ENCODE measurements around the gene SASS6. TPM values are rescaled to one million over a fixed set of nuclear protein-coding genes. Genes with fewer than 3 reads are reported as not detected.

SASS6 gene
- total and polyA plus RNA-seq, 9 of the 15 experiments (the other 6 are each of a cell fraction or from before 2014, with no cell fraction given): 11.6 to 34.1 (median 18.0) TPM

DNA sequence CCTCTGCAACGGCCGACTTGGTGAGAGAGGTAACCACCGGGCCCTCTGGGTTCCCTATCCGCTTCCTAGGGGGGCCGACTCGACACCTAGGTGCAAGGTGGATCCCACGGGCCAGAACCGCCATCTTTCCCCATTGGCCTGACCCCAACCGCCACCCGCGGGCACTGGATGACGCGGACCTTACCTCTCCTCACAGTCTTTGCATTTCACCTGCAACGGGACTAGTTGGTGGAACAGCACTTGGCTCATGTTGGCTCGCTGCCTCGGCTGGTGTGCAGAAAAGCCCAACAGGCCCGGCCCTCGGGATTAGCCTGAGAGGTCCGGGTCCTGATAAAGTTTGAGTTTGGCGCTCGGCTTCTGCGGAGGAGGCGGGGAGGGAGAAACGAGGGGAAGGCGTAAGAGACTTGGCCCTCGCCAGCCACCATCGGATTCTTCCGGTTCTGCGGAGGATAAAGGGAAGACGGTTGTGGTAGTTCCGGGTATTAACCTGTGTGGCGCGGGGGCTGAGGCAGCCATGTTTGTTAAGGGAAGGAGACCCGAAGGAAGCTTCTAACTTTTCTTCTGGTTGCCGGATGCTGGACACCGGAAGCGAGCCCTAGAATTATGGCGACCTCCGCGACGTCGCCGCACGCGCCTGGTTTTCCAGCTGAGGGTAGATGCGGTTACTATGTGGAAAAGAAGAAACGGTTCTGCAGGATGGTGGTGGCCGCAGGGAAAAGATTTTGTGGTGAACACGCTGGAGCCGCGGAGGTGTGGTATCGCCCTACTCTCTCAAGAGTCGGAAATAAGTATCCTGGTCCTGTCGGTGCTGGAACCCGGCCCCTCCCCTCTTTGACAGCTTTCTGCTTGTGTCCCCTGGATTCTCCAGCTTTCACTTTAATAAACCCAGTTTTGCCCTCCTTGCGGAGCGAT, at the start of gene SASS6, which contains the start of gene TRMT13 (continued):
- no peak for TF ChIP-seq COPS2 (conservative IDR thresholded peaks at IDR 0.05)
- peak; percentile 77 for TF ChIP-seq NFIC (IDR thresholded peaks at IDR 0.05)
- TF ChIP-seq TAL1 (IDR thresholded peaks at IDR 0.05): peak; percentile 3; the same call in 1 of the 2 replicates
- no peak for TF ChIP-seq NUFIP1 (IDR thresholded peaks at IDR 0.05; ENCODE audit: partially characterized antibody)
- peak; percentile 81 for TF ChIP-seq KDM5B (IDR thresholded peaks at IDR 0.05; ENCODE audit: insufficient replicate concordance, low read depth, low read length)
- TF ChIP-seq SNIP1 (IDR thresholded peaks at IDR 0.05; ENCODE audit: low read depth): no peak
- no peak for TF ChIP-seq ZNF253 (CRISPR knock-in tag; conservative IDR thresholded peaks at IDR 0.05)
- TF ChIP-seq FOXA1 (IDR thresholded peaks at IDR 0.05; ENCODE audit: borderline replicate concordance): no peak
- TF ChIP-seq CCNT2 (IDR thresholded peaks at IDR 0.05; ENCODE audit: borderline replicate concordance, extremely low read depth, insufficient read length, low read depth, low read length): no peak
- peak; percentile 83; the same call in 1 of the 2 replicates for TF ChIP-seq CC2D1A (IDR thresholded peaks at IDR 0.05)
- TF ChIP-seq, protein P1, sequence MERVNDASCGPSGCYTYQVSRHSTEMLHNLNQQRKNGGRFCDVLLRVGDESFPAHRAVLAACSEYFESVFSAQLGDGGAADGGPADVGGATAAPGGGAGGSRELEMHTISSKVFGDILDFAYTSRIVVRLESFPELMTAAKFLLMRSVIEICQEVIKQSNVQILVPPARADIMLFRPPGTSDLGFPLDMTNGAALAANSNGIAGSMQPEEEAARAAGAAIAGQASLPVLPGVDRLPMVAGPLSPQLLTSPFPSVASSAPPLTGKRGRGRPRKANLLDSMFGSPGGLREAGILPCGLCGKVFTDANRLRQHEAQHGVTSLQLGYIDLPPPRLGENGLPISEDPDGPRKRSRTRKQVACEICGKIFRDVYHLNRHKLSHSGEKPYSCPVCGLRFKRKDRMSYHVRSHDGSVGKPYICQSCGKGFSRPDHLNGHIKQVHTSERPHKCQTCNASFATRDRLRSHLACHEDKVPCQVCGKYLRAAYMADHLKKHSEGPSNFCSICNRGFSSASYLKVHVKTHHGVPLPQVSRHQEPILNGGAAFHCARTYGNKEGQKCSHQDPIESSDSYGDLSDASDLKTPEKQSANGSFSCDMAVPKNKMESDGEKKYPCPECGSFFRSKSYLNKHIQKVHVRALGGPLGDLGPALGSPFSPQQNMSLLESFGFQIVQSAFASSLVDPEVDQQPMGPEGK (CRISPR knock-in tag; IDR thresholded peaks at IDR 0.05; ENCODE audit: borderline replicate concordance): no peak
- TF ChIP-seq, protein P2, sequence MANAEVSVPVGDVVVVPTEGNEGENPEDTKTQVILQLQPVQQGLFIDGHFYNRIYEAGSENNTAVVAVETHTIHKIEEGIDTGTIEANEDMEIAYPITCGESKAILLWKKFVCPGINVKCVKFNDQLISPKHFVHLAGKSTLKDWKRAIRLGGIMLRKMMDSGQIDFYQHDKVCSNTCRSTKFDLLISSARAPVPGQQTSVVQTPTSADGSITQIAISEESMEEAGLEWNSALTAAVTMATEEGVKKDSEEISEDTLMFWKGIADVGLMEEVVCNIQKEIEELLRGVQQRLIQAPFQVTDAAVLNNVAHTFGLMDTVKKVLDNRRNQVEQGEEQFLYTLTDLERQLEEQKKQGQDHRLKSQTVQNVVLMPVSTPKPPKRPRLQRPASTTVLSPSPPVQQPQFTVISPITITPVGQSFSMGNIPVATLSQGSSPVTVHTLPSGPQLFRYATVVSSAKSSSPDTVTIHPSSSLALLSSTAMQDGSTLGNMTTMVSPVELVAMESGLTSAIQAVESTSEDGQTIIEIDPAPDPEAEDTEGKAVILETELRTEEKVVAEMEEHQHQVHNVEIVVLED (CRISPR knock-in tag; IDR thresholded peaks at IDR 0.05): no peak
- peak; percentile 93 for TF ChIP-seq TOE1 (IDR thresholded peaks at IDR 0.05; ENCODE audit: borderline replicate concordance)
- TF ChIP-seq TOE1 (CRISPR knock-in tag; IDR thresholded peaks at IDR 0.05; ENCODE audit: borderline replicate concordance, low read depth): no peak
- TF ChIP-seq HDAC8 (tag; IDR thresholded peaks at IDR 0.05): no peak; the same call in 1 of the 2 replicates
- TF ChIP-seq, protein P3, sequence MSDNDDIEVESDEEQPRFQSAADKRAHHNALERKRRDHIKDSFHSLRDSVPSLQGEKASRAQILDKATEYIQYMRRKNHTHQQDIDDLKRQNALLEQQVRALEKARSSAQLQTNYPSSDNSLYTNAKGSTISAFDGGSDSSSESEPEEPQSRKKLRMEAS (CRISPR knock-in tag; IDR thresholded peaks at IDR 0.05): peak; percentile 90
- peak; percentile 80 for TF ChIP-seq CREB1 (IDR thresholded peaks at IDR 0.05)
- TF ChIP-seq CREB1 (CRISPR knock-in tag; IDR thresholded peaks at IDR 0.05): peak; percentile 77
- peak; percentile 59 to 86; a peak in 1 of 4 replicates for TF ChIP-seq UBTF (IDR thresholded peaks at IDR 0.05; ENCODE audit: borderline replicate concordance in 1 of 2, low read depth in 2 of 2, low read length in 2 of 2)
- peak; percentile 92 for TF ChIP-seq ZFX (CRISPR knock-in tag; IDR thresholded peaks at IDR 0.05)
- 0 out of 2 replicates have a peak, but pooled peaks have one; percentile 45 for TF ChIP-seq MECOM (CRISPR knock-in tag; IDR thresholded peaks at IDR 0.05)
- no peak for TF ChIP-seq ZNF23 (CRISPR knock-in tag; IDR thresholded peaks at IDR 0.05)

Data from K562 (cell line).